WERI-Rb-1 (cell line): ENCODE data around the gene ABTB1.
A peak's percentile ranks its signal among the peaks of the same experiment; 100 is the strongest.

ENCODE experiments used
- DNase-seq: peaks from one replicate; pipeline ENCODE4 v3.0.0-alpha.2; 2020
- H3K27ac ChIP-seq: fragments of 250-450 bp; sonication (Bioruptor Pico); 2 replicates; pipeline ENCODE4 v1.5.1; 2020; ENCODE audit warnings: mild to moderate bottlenecking, moderate library complexity
- H3K27me3 ChIP-seq: fragments of 250-450 bp; sonication (Bioruptor Pico); 2 replicates; pipeline ENCODE4 v1.5.1; 2021; ENCODE audit warnings: mild to moderate bottlenecking, low read depth, moderate library complexity; ENCODE audit not compliant: insufficient read depth, severe bottlenecking
- H3K36me3 ChIP-seq: fragments of 250-450 bp; sonication (Bioruptor Pico); 2 replicates; pipeline ENCODE4 v1.5.1; 2020; ENCODE audit warnings: mild to moderate bottlenecking, moderate library complexity
- H3K4me3 ChIP-seq: 2 replicates; pipeline ENCODE4 v1.5.1; 2011; ENCODE audit warnings: low read depth, mild to moderate bottlenecking, control low read depth, low read length
- H3K9me3 ChIP-seq: fragments of 250-450 bp; sonication (Bioruptor Pico); 2 replicates; pipeline ENCODE4 v1.5.1; 2021; ENCODE audit warnings: mild to moderate bottlenecking, moderate library complexity; ENCODE audit not compliant: severe bottlenecking
- CTCF ChIP-seq: IDR thresholded peaks from 2 replicates; pipeline ENCODE4 v1.5.1; 2011; ENCODE audit warnings: low read depth, mild to moderate bottlenecking, control low read depth, inconsistent platforms, low read length

The ABTB1 gene

GRCh38 chr3:127672429-127673190, at the start of gene ABTB1:
ABTB1 (plus strand) TSS chr3:127672952; CDS start chr3:127673026, 74 bp downstream.
- H3K9me3 ChIP-seq, result no peaks in the 10 kb centered on the region
- no peak for TF ChIP-seq CTCF
- peak within 1 kb of the TSS; percentile 89 for H3K27ac ChIP-seq
- no peaks in the 10 kb centered on the region for H3K27me3 ChIP-seq
- peak; percentile 84 for DNase-seq
- peak within 1 kb of the TSS; percentile 62 for H3K4me3 ChIP-seq
- peaks cover 10% of the 10 kb centered on the region for H3K36me3 ChIP-seq

GRCh38 chr3:127624063-127624462, 48.7 kb upstream of the ABTB1 start:
- no peak overlapping the region for H3K27ac ChIP-seq
- DNase-seq, result no peak
- no peak for TF ChIP-seq CTCF
- peaks cover 5% of the 10 kb centered on the region for H3K9me3 ChIP-seq
- peaks cover 3% of the 10 kb centered on the region for H3K27me3 ChIP-seq
- peaks cover 35% of the 10 kb centered on the region for H3K36me3 ChIP-seq
- no peak overlapping the region for H3K4me3 ChIP-seq

- Histone ChIP-seq H3K9me3 (peaks cover 5% of the 10 kb centered on the region), H3K27ac (no peak overlapping the region), H3K36me3 (peaks cover 18% of the 10 kb centered on the region), H3K27me3 (peaks cover 3% of the 10 kb centered on the region), H3K4me3 (no peak overlapping the region)
- TF ChIP-seq CTCF, result no peak
- no peak for DNase-seq
Observed at GRCh38 chr3:127625821-127626220, 46.9 kb upstream of the ABTB1 start.

GRCh38 chr3:127628426-127628787, 44.3 kb upstream of the ABTB1 start:
- Histone ChIP-seq H3K36me3 (no peaks in the 10 kb centered on the region; the same call in 1 of the 2 replicates), H3K27ac (no peak overlapping the region)

GRCh38 chr3:127628788-127629466, 43.8 kb upstream of the ABTB1 start, which contains the start of gene PODXL2:
PODXL2 (plus strand) TSS chr3:127629185; CDS start chr3:127629220, 35 bp downstream.
- no peaks in the 10 kb centered on the region; the same call in 1 of the 2 replicates for H3K36me3 ChIP-seq
- peak; percentile 77 for DNase-seq
- TF ChIP-seq CTCF, result no peak
- H3K27me3 ChIP-seq, result peaks cover 3% of the 10 kb centered on the region
- peak within 1 kb of the TSS; percentile 81 for H3K27ac ChIP-seq
- peaks cover 5% of the 10 kb centered on the region for H3K9me3 ChIP-seq
- peak within 1 kb of the TSS; percentile 81 for H3K4me3 ChIP-seq

More at GRCh38 chr3:127628426-127628787, 44.3 kb upstream of the ABTB1 start:
- peaks cover 5% of the 10 kb centered on the region for H3K9me3 ChIP-seq
- H3K27me3 ChIP-seq, result peaks cover 3% of the 10 kb centered on the region
- no peak overlapping the region for H3K4me3 ChIP-seq
- no peak for TF ChIP-seq CTCF
- no peak for DNase-seq
